HG03103 (cell line): ENCODE results near the gene NCOA5.

Source experiments
- ATAC-seq: cut with Tn5 transposase; IDR thresholded peaks from one replicate; pipeline ENCODE4 v1.9.1; 2021; ENCODE audit warnings: low read depth; ENCODE audit not compliant: unreplicated experiment

The NCOA5 gene

GRCh38 chr20:46021361-46022359 lies 68.1 kb downstream of the NCOA5 start:
- no peak for ATAC-seq

GRCh38 chr20:46020555-46020954 lies 69.2 kb downstream of the NCOA5 start:
- no peak for ATAC-seq

- ATAC-seq, result no peak
These were observed 71.2 kb downstream of the NCOA5 start for GRCh38 chr20:46018611-46019010.

- no peak for ATAC-seq
These were observed 71.7 kb downstream of the NCOA5 start for GRCh38 chr20:46018112-46018511.

GRCh38 chr20:46017272-46017671 lies 72.5 kb downstream of the NCOA5 start:
- no peak for ATAC-seq

- ATAC-seq, result no peak
These were observed 75.0 kb downstream of the NCOA5 start for GRCh38 chr20:46014517-46015396.

- no peak for ATAC-seq
These were observed 75.8 kb downstream of the NCOA5 start for GRCh38 chr20:46013829-46014516.

GRCh38 chr20:46013322-46013828 lies 76.4 kb downstream of the NCOA5 start:
- ATAC-seq, result no peak

- no peak for ATAC-seq
These were observed 76.8 kb downstream of the NCOA5 start for GRCh38 chr20:46012921-46013320.

- ATAC-seq, result no peak
These were observed 77.9 kb downstream of the NCOA5 start for GRCh38 chr20:46011631-46012482.
